IMR-90 (cell line): ENCODE data around the gene CDH13. TPM values are rescaled to one million over a fixed set of nuclear protein-coding genes. Genes with fewer than 3 reads are reported as not detected.

ENCODE experiments used
- ATAC-seq: fragments of 200-7000 bp; cut with Tn5 transposase; 2 replicates; pipeline ENCODE4 v1.9.1; 2020; ENCODE audit warnings: low read depth, mild to moderate bottlenecking, moderate library complexity
- BruUV-seq: library from RNA; stranded (reverse); fragments of 400-500 nt; replicated peaks from 2 replicates; lab custom pipeline; 2021; lab: Mats Ljungman, UMichigan
- CTCF ChIA-PET: fragments of 300-600 bp; formaldehyde crosslinking; extraction: SDS; loops from one replicate; lab custom pipeline; 2021; ENCODE audit warnings: antibody characterized with exemption; lab: Yijun Ruan, JAX
- POLR2A ChIA-PET: fragments of 300-600 bp; sonication (Branson Sonifier 250); formaldehyde crosslinking; loops from one replicate; lab custom pipeline; 2022; ENCODE audit warnings: antibody characterized with exemption; ENCODE audit not compliant: unreplicated experiment; lab: Charles Lee
- DNase-seq: peaks from one replicate; pipeline ENCODE4 v3.0.0; 2013
- H2AFZ ChIP-seq: replicated peaks from 2 replicates; pipeline ENCODE3; 2013; ENCODE audit warnings: low read length, mild to moderate bottlenecking; ENCODE audit not compliant: poor library complexity
- H2AK5ac ChIP-seq: 2 replicates; pipeline ENCODE4 v1.6.1; 2013; ENCODE audit warnings: low read depth, low read length, inconsistent platforms
- H2AK9ac ChIP-seq: replicated peaks from 2 replicates; pipeline ENCODE3; 2013; ENCODE audit warnings: mild to moderate bottlenecking, low read depth, low read length, moderate library complexity; ENCODE audit not compliant: poor library complexity
- H2BK120ac ChIP-seq: 2 replicates; pipeline ENCODE4 v1.6.1; 2013; ENCODE audit warnings: low read depth, low read length, inconsistent platforms
- H2BK15ac ChIP-seq: 3 replicates; pipeline ENCODE4 v1.6.1; 2013; ENCODE audit warnings: low read depth, low read length, inconsistent platforms
- H2BK20ac ChIP-seq: 2 replicates; pipeline ENCODE4 v1.6.1; 2013; ENCODE audit warnings: low read depth, mild to moderate bottlenecking, inconsistent platforms, low read length, moderate library complexity
- H2BK5ac ChIP-seq: 2 replicates; pipeline ENCODE4 v1.6.1; 2013; ENCODE audit warnings: mild to moderate bottlenecking, low read depth, low read length, inconsistent platforms; ENCODE audit not compliant: poor library complexity, severe bottlenecking
- H3K14ac ChIP-seq: replicated peaks from 2 replicates; pipeline ENCODE4 v1.6.1; 2013; ENCODE audit warnings: low read depth, low read length, inconsistent platforms
- H3K18ac ChIP-seq: 2 replicates; pipeline ENCODE4 v1.6.1; 2013; ENCODE audit warnings: low read depth, low read length, control low read depth
- H3K23ac ChIP-seq: 2 replicates; pipeline ENCODE4 v1.6.1; 2013; ENCODE audit warnings: low read depth, low read length, inconsistent platforms
- H3K27ac ChIP-seq: 2 replicates; pipeline ENCODE4 v1.5.1; 2013; ENCODE audit warnings: mild to moderate bottlenecking, control low read depth, low read length; ENCODE audit not compliant: insufficient read depth
- H3K27me3 ChIP-seq: 2 replicates; pipeline ENCODE4 v1.6.1; 2013; ENCODE audit warnings: low read length; ENCODE audit not compliant: control insufficient read depth, insufficient read depth
- H3K36me3 ChIP-seq: 2 replicates; pipeline ENCODE4 v1.6.1; 2013; ENCODE audit warnings: low read length, mixed read lengths; ENCODE audit not compliant: control insufficient read depth, insufficient read depth
- H3K4ac ChIP-seq: 2 replicates; pipeline ENCODE4 v1.6.1; 2013; ENCODE audit warnings: low read depth, low read length, inconsistent platforms
- H3K4me1 ChIP-seq: 2 replicates; pipeline ENCODE4 v1.6.1; 2013; ENCODE audit warnings: low read length, mixed read lengths; ENCODE audit not compliant: control insufficient read depth, insufficient read depth
- H3K4me2 ChIP-seq: 2 replicates; pipeline ENCODE4 v1.6.1; 2013; ENCODE audit warnings: low read depth, mild to moderate bottlenecking, control low read depth, low read length, moderate library complexity
- H3K4me3 ChIP-seq: 2 replicates; pipeline ENCODE4 v1.5.1; 2013; ENCODE audit warnings: low read depth, mild to moderate bottlenecking, control low read depth, low read length, moderate library complexity; ENCODE audit not compliant: insufficient read depth
- H3K56ac ChIP-seq: 2 replicates; pipeline ENCODE4 v1.6.1; 2013; ENCODE audit warnings: low read length, inconsistent platforms; ENCODE audit not compliant: insufficient read depth; ENCODE audit errors: extremely low read depth
- H3K79me1 ChIP-seq, 2 experiments: 2 replicates each; pipeline ENCODE4 v1.6.1; 2013; ENCODE audit warnings: low read length in 2 of 2, inconsistent platforms in 1 of 2, low read depth in 1 of 2
- H3K9ac ChIP-seq: 2 replicates; pipeline ENCODE4 v1.6.1; 2013; ENCODE audit warnings: low read depth, low read length, control low read depth
- H3K9me1 ChIP-seq: 2 replicates; pipeline ENCODE4 v1.6.1; 2013; ENCODE audit warnings: low read length, inconsistent platforms; ENCODE audit not compliant: insufficient read depth
- H3K9me3 ChIP-seq: 2 replicates; pipeline ENCODE4 v1.6.1; 2013; ENCODE audit warnings: low read length; ENCODE audit not compliant: control insufficient read depth, insufficient read depth
- H4K20me1 ChIP-seq: 2 replicates; pipeline ENCODE4 v1.6.1; 2013; ENCODE audit warnings: low read length, inconsistent platforms; ENCODE audit not compliant: insufficient read depth
- H4K5ac ChIP-seq: 2 replicates; pipeline ENCODE4 v1.6.1; 2013; ENCODE audit warnings: mild to moderate bottlenecking, low read depth, low read length, control low read depth
- H4K8ac ChIP-seq, 2 experiments: 2 replicates each; pipeline ENCODE4 v1.6.1; 2013; ENCODE audit warnings: low read depth in 2 of 2, low read length in 2 of 2, control low read depth in 1 of 2, inconsistent platforms in 1 of 2
- H4K91ac ChIP-seq: 2 replicates; pipeline ENCODE4 v1.6.1; 2013; ENCODE audit warnings: low read depth, low read length, inconsistent platforms; ENCODE audit not compliant: insufficient read depth
- BHLHE40 ChIP-seq: fragments of 150-350 bp; IDR thresholded peaks from 2 replicates; pipeline ENCODE4 v1.6.1; 2016; ENCODE audit warnings: mild to moderate bottlenecking, low read depth, low read length
- CEBPB ChIP-seq: IDR thresholded peaks from 2 replicates; pipeline ENCODE4 v1.6.1; 2012; ENCODE audit warnings: low read depth, low read length, improper control_type of control experiment
- CHD1 ChIP-seq: IDR thresholded peaks from 2 replicates; pipeline ENCODE4 v1.6.1; 2012; ENCODE audit warnings: low read depth, low read length, improper control_type of control experiment
- FOS ChIP-seq: fragments of 150-350 bp; IDR thresholded peaks from 2 replicates; pipeline ENCODE4 v1.6.1; 2016; ENCODE audit warnings: low read depth, low read length
- MAFK ChIP-seq: IDR thresholded peaks from 2 replicates; pipeline ENCODE4 v1.6.1; 2012; ENCODE audit warnings: low read depth, low read length, improper control_type of control experiment
- MAZ ChIP-seq: IDR thresholded peaks from 2 replicates; pipeline ENCODE4 v1.6.1; 2012; ENCODE audit warnings: low read depth, mild to moderate bottlenecking, low read length, improper control_type of control experiment, moderate library complexity, borderline replicate concordance
- MXI1 ChIP-seq: IDR thresholded peaks from 2 replicates; pipeline ENCODE4 v1.6.1; 2012; ENCODE audit warnings: low read depth, mild to moderate bottlenecking, low read length, moderate library complexity, borderline replicate concordance
- NFE2L2 ChIP-seq: fragments of 150-350 bp; IDR thresholded peaks from 2 replicates; pipeline ENCODE4 v1.6.1; 2016; ENCODE audit warnings: low read depth, mild to moderate bottlenecking, low read length
- POLR2A ChIP-seq: IDR thresholded peaks from 2 replicates; pipeline ENCODE4 v1.6.1; 2012; ENCODE audit warnings: mild to moderate bottlenecking, low read depth, low read length
- RAD21 ChIP-seq: IDR thresholded peaks from 2 replicates; pipeline ENCODE4 v1.6.1; 2012; ENCODE audit warnings: low read length, improper control_type of control experiment
- RCOR1 ChIP-seq: IDR thresholded peaks from 2 replicates; pipeline ENCODE4 v1.6.1; 2012; ENCODE audit warnings: mild to moderate bottlenecking, low read length, improper control_type of control experiment; ENCODE audit not compliant: insufficient replicate concordance
- RFX5 ChIP-seq: IDR thresholded peaks from 2 replicates; pipeline ENCODE4 v1.8.0; 2012; ENCODE audit warnings: low read depth, mild to moderate bottlenecking, low read length, moderate library complexity
- SMC3 ChIP-seq: fragments of 150-350 bp; IDR thresholded peaks from 2 replicates; pipeline ENCODE4 v1.6.1; 2016; ENCODE audit warnings: low read depth, mild to moderate bottlenecking, antibody characterized with exemption, low read length, moderate library complexity
- WGBS, 2 experiments: methylation state at CpG; one replicate each; pipeline versions ENCODE4 v1.1.5 to v1.1.7; 2013; ENCODE audit warnings: missing lambda C conversion rate in 2 of 2; ENCODE audit not compliant: insufficient read length in 1 of 2; ENCODE audit errors: extremely low coverage in 2 of 2; 5-methylcytosine and 5-hydroxymethylcytosine counted together
- dilution Hi-C: fragments of 300-500 bp; cut with HindIII; formaldehyde crosslinking; loops from one replicate; pipeline ENCODE4 v1.14.3; 2018; ENCODE audit warnings: low sequenced_read_pairs; ENCODE audit not compliant: unreplicated experiment
- in situ Hi-C: fragments of 300-500 bp; cut with MboI; formaldehyde crosslinking; loops from 3 replicates; pipeline ENCODE4 v1.14.3; 2019; ENCODE audit warnings: low sequenced_read_pairs, inconsistent platforms, mixed read lengths
- intact Hi-C: fragments of 100-400 bp; cut with micrococcal nuclease; formaldehyde crosslinking; loops from 2 replicates; pipeline ENCODE4 v1.10.0; 2022
- polyA plus RNA-seq, 3 experiments: library from polyadenylated mRNA; depleted of rRNA; stranded (reverse); fragments of >200 nt; gene quantifications; 2 replicates each; pipeline ENCODE4 v1.2.3, GENCODE V29; 2012; ENCODE audit warnings: low replicate concordance in 1 of 3
- total RNA-seq: library from RNA; depleted of rRNA; stranded (reverse); fragments of >200 nt; gene quantifications from 2 replicates; pipeline ENCODE4 v1.2.3, GENCODE V29; 2012
- TF ChIP-seq, protein P1 (sequence below): fragments of 150-350 bp; IDR thresholded peaks from 2 replicates; pipeline ENCODE4 v1.6.1; 2017; ENCODE audit warnings: mild to moderate bottlenecking, antibody characterized with exemption, low read length, low read depth
- TF ChIP-seq, protein P2 (sequence below): fragments of 150-350 bp; IDR thresholded peaks from 2 replicates; pipeline ENCODE4 v1.6.1; 2016; ENCODE audit warnings: low read depth, mild to moderate bottlenecking, low read length, moderate library complexity, borderline replicate concordance
- TF ChIP-seq, protein P3 (sequence below): conservative IDR thresholded peaks from 2 replicates; pipeline ENCODE4 v1.5.1; 2012; ENCODE audit warnings: mild to moderate bottlenecking, low read depth, low read length, improper control_type of control experiment

The CDH13 gene
- total and polyA plus RNA-seq, 2 of the 4 experiments (the other 2 are of a cell fraction): 61.6 to 74.7 TPM

GRCh38 chr16:83145297-83145696 is 518.5 kb downstream of the CDH13 start:
- in situ Hi-C loops: no loop called here
- H2AK9ac ChIP-seq: no peak overlapping the region
- no peak overlapping the region for H4K91ac ChIP-seq
- no peaks in the 10 kb centered on the region for H3K9me3 ChIP-seq
- H4K20me1 ChIP-seq: peaks cover 4% of the 10 kb centered on the region; the same call in 1 of the 2 replicates
- POLR2A ChIA-PET: no interaction called here
- H3K4me1 ChIP-seq: peaks cover 3% of the 10 kb centered on the region; the same call in 1 of the 2 replicates
- CTCF ChIA-PET: interaction anchor here (1.2 kb wide), 1 partner anchor 10 kb away, joined by 6 read pairs; no protein-coding TSS in a partner anchor
- 0 out of 2 replicates have a peak, but pooled peaks cover 4% of the 10 kb centered on the region for H3K9me1 ChIP-seq
- H2BK20ac ChIP-seq: no peak overlapping the region
- H2BK15ac ChIP-seq: no peak overlapping the region
- H3K36me3 ChIP-seq: no peaks in the 10 kb centered on the region
- H3K27ac ChIP-seq: no peak overlapping the region
- H4K8ac ChIP-seq: no peak overlapping the region
- no peak for DNase-seq
- H3K18ac ChIP-seq: no peak overlapping the region
- H2BK5ac ChIP-seq: no peak overlapping the region
- 95% methylated on average over 3 of the region's 5 CpGs; no CpG with 5 or more reads in 1 of the 2 experiments for whole genome bisulfite sequencing, 2 experiments
- BruUV-seq: no TSS peak
- H2AK5ac ChIP-seq: no peak overlapping the region
- no peak overlapping the region for H3K56ac ChIP-seq
- dilution Hi-C loops: no loop called here
- H3K4me2 ChIP-seq: no peak overlapping the region
- no peak overlapping the region for H3K4me3 ChIP-seq
- no peak overlapping the region for H4K5ac ChIP-seq
- intact Hi-C loops: no loop called here
- H2BK120ac ChIP-seq: no peak overlapping the region
- TF ChIP-seq, protein P1, sequence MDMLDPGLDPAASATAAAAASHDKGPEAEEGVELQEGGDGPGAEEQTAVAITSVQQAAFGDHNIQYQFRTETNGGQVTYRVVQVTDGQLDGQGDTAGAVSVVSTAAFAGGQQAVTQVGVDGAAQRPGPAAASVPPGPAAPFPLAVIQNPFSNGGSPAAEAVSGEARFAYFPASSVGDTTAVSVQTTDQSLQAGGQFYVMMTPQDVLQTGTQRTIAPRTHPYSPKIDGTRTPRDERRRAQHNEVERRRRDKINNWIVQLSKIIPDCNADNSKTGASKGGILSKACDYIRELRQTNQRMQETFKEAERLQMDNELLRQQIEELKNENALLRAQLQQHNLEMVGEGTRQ: no peak
- TF ChIP-seq MXI1: no peak
- TF ChIP-seq RFX5: no peak
- TF ChIP-seq CHD1: no peak
- TF ChIP-seq SMC3: no peak
- TF ChIP-seq RCOR1: no peak
- TF ChIP-seq MAZ: no peak
- TF ChIP-seq NFE2L2: no peak
- TF ChIP-seq RAD21: no peak
- TF ChIP-seq, protein P2, sequence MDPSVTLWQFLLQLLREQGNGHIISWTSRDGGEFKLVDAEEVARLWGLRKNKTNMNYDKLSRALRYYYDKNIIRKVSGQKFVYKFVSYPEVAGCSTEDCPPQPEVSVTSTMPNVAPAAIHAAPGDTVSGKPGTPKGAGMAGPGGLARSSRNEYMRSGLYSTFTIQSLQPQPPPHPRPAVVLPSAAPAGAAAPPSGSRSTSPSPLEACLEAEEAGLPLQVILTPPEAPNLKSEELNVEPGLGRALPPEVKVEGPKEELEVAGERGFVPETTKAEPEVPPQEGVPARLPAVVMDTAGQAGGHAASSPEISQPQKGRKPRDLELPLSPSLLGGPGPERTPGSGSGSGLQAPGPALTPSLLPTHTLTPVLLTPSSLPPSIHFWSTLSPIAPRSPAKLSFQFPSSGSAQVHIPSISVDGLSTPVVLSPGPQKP: no peak
- no peak for TF ChIP-seq MAFK
- no peak for TF ChIP-seq POLR2A
- no peak for TF ChIP-seq BHLHE40
- TF ChIP-seq, protein P3, sequence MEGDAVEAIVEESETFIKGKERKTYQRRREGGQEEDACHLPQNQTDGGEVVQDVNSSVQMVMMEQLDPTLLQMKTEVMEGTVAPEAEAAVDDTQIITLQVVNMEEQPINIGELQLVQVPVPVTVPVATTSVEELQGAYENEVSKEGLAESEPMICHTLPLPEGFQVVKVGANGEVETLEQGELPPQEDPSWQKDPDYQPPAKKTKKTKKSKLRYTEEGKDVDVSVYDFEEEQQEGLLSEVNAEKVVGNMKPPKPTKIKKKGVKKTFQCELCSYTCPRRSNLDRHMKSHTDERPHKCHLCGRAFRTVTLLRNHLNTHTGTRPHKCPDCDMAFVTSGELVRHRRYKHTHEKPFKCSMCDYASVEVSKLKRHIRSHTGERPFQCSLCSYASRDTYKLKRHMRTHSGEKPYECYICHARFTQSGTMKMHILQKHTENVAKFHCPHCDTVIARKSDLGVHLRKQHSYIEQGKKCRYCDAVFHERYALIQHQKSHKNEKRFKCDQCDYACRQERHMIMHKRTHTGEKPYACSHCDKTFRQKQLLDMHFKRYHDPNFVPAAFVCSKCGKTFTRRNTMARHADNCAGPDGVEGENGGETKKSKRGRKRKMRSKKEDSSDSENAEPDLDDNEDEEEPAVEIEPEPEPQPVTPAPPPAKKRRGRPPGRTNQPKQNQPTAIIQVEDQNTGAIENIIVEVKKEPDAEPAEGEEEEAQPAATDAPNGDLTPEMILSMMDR: no peak
- TF ChIP-seq FOS: no peak
- TF ChIP-seq CEBPB: no peak
- H3K79me1 ChIP-seq: no peaks in the 10 kb centered on the region; a peak in 1 of 4 replicates
- no peak overlapping the region for H2AFZ ChIP-seq
- no peak for ATAC-seq
- no peak overlapping the region for H3K9ac ChIP-seq
- no peak overlapping the region for H3K4ac ChIP-seq
- H3K27me3 ChIP-seq: no peaks in the 10 kb centered on the region
- no peak overlapping the region for H3K14ac ChIP-seq
- no peak overlapping the region for H3K23ac ChIP-seq
